B cell (primary cell): ENCODE measurements around the gene ABCA7. TPM values are rescaled to one million over a fixed set of nuclear protein-coding genes. Genes with fewer than 3 reads are reported as not detected.

Experiments
- ATAC-seq: fragments of 200-7000 bp; cut with Tn5 transposase; one replicate; pipeline ENCODE4 v1.10.0; 2021; ENCODE audit warnings: low read depth, mild to moderate bottlenecking, moderate number of reproducible peaks, moderate library complexity
- CTCF ChIA-PET: fragments of 350-600 bp; sonication (Branson Sonifier 250); formaldehyde crosslinking; loops from one replicate; lab custom pipeline; 2021; ENCODE audit warnings: antibody characterized with exemption, inconsistent platforms; lab: Charles Lee
- POLR2A ChIA-PET: fragments of 350-600 bp; sonication (Branson Sonifier 250); formaldehyde crosslinking; loops from one replicate; lab custom pipeline; 2021; ENCODE audit warnings: antibody characterized with exemption; lab: Charles Lee
- DNase-seq: peaks from one replicate; pipeline ENCODE4 v3.0.0; 2013
- H2AFZ ChIP-seq: 2 replicates; pipeline ENCODE4 v1.6.1; 2012; ENCODE audit warnings: mild to moderate bottlenecking, low read depth, low read length; ENCODE audit not compliant: insufficient read depth, poor library complexity, severe bottlenecking
- H3K27ac ChIP-seq, 2 donors: 1 replicate in 1 of 2; 2 replicates in 1 of 2; pipeline ENCODE4 v1.5.1; 2012 to 2013; ENCODE audit warnings: low read length in 2 of 2, mild to moderate bottlenecking in 2 of 2, moderate library complexity in 1 of 2
- H3K27me3 ChIP-seq, 4 experiments: fragments of 200-600 bp in 1 of 4; sonication (generic) in 1 of 4; replicated peaks in 1 of 4; 1 replicate in 2 of 4; 2 replicates in 2 of 4; pipeline versions ENCODE4 v1.6.1 to v1.7.0; 2013 to 2016; ENCODE audit warnings: low read length in 3 of 4, mild to moderate bottlenecking in 2 of 4, mixed read lengths in 1 of 4, moderate library complexity in 1 of 4; ENCODE audit not compliant: insufficient read depth in 4 of 4, control insufficient read depth in 3 of 4; ENCODE audit errors: control extremely low read depth in 1 of 4
- H3K36me3 ChIP-seq, 2 experiments: replicated peaks in 1 of 2; 1 replicate in 1 of 2; 2 replicates in 1 of 2; pipeline versions ENCODE4 v1.6.1 to v1.7.1; 2013; ENCODE audit warnings: low read length in 1 of 2; ENCODE audit not compliant: insufficient read depth in 2 of 2, control insufficient read depth in 1 of 2; ENCODE audit errors: control extremely low read depth in 1 of 2, extremely low read depth in 1 of 2
- H3K4me1 ChIP-seq, 2 donors: fragments of 200-600 bp in 1 of 2; sonication (generic) in 1 of 2; 1 replicate in 1 of 2; 2 replicates in 1 of 2; pipeline versions ENCODE4 v1.5.1 to v1.6.1; 2013 to 2017; ENCODE audit warnings: low read length in 2 of 2; ENCODE audit not compliant: control insufficient read depth in 2 of 2, insufficient read depth in 2 of 2
- H3K4me2 ChIP-seq: replicated peaks from 2 replicates; pipeline ENCODE3; 2012; ENCODE audit warnings: mild to moderate bottlenecking, low read depth, low read length; ENCODE audit not compliant: poor library complexity, severe bottlenecking
- H3K4me3 ChIP-seq, 5 experiments: fragments of 200-600 bp in 1 of 5; sonication (generic) in 1 of 5; 1 replicate in 3 of 5; 2 replicates in 2 of 5; pipeline versions ENCODE4 v1.5.1 to v1.7.0; 2011 to 2016; ENCODE audit warnings: low read length in 4 of 5, mild to moderate bottlenecking in 4 of 5, low read depth in 2 of 5, control low read depth in 1 of 5, moderate library complexity in 1 of 5; ENCODE audit not compliant: insufficient read depth in 1 of 5; ENCODE audit errors: control extremely low read depth in 1 of 5, extremely low read depth in 1 of 5
- H3K79me2 ChIP-seq: fragments of 200-600 bp; sonication (generic); one replicate; pipeline ENCODE4 v1.6.0; 2016; ENCODE audit warnings: low read length; ENCODE audit not compliant: control insufficient read depth, insufficient read depth
- H3K9ac ChIP-seq: fragments of 200-600 bp; sonication (generic); 2 replicates; pipeline ENCODE4 v1.6.1; 2017; ENCODE audit warnings: mild to moderate bottlenecking, low read length, moderate library complexity
- H3K9me3 ChIP-seq, 3 donors: one replicate each; pipeline versions ENCODE4 v1.6.1 to v1.7.1; 2013; ENCODE audit warnings: low read length in 2 of 3; ENCODE audit not compliant: control insufficient read depth in 2 of 3, insufficient read depth in 1 of 3; ENCODE audit errors: control extremely low read depth in 1 of 3
- H4K20me1 ChIP-seq: 2 replicates; pipeline ENCODE4 v1.6.0; 2012; ENCODE audit warnings: mild to moderate bottlenecking, low read length; ENCODE audit not compliant: insufficient read depth, control insufficient read depth, poor library complexity, severe bottlenecking
- H3K27ac Mint-ChIP-seq: one replicate; pipeline ENCODE4 v1.8.0; 2021; ENCODE audit warnings: mixed read lengths
- H3K27me3 Mint-ChIP-seq: one replicate; pipeline ENCODE4 v1.8.0; 2021; ENCODE audit warnings: mixed read lengths
- H3K4me1 Mint-ChIP-seq: one replicate; pipeline ENCODE4 v1.8.0; 2021; ENCODE audit warnings: mixed read lengths
- H3K4me3 Mint-ChIP-seq: one replicate; pipeline ENCODE4 v1.8.0; 2021; ENCODE audit warnings: mixed read lengths
- H3K9me3 Mint-ChIP-seq: one replicate; pipeline ENCODE4 v1.8.0; 2022; ENCODE audit warnings: mixed read lengths; ENCODE audit not compliant: insufficient read depth
- EZH2 ChIP-seq: IDR thresholded peaks from 2 replicates; pipeline ENCODE4 v1.6.1; 2012; ENCODE audit warnings: borderline replicate concordance, low read depth, mild to moderate bottlenecking, moderate library complexity, low read length; ENCODE audit not compliant: insufficient read depth, poor library complexity, severe bottlenecking
- WGBS: methylation state at CpG from one replicate; pipeline ENCODE4 v1.1.5; 2013; ENCODE audit warnings: missing lambda C conversion rate; ENCODE audit not compliant: insufficient coverage; 5-methylcytosine and 5-hydroxymethylcytosine counted together
- intact Hi-C: fragments of 100-400 bp; cut with micrococcal nuclease; formaldehyde crosslinking; loops from one replicate; pipeline ENCODE4 v1.10.0; 2022
- polyA plus RNA-seq: library from polyadenylated mRNA; depleted of rRNA; stranded (reverse); fragments of >200 nt; gene quantifications from 2 replicates; pipeline ENCODE4 v1.2.3, GENCODE V29; 2012
- total RNA-seq, 2 donors: library from RNA; stranded (reverse); fragments of 120-200 nt in 1 of 2; gene quantifications; 1 replicate in 1 of 2; 2 replicates in 1 of 2; pipeline versions ENCODE4 v1.2.3 to v1.2.4, GENCODE V29; 2013 to 2022
- TF ChIP-seq, protein P1 (sequence below): fragments of 200-600 bp; IDR thresholded peaks from one replicate; pipeline ENCODE4 v1.8.0; 2022; ENCODE audit warnings: antibody characterized with exemption, mild to moderate bottlenecking

Gene ABCA7
- total and polyA plus RNA-seq, 2 donors (not counting 1 experiment from before 2014, with no cell fraction given), result 192 to 281 TPM

DNA sequence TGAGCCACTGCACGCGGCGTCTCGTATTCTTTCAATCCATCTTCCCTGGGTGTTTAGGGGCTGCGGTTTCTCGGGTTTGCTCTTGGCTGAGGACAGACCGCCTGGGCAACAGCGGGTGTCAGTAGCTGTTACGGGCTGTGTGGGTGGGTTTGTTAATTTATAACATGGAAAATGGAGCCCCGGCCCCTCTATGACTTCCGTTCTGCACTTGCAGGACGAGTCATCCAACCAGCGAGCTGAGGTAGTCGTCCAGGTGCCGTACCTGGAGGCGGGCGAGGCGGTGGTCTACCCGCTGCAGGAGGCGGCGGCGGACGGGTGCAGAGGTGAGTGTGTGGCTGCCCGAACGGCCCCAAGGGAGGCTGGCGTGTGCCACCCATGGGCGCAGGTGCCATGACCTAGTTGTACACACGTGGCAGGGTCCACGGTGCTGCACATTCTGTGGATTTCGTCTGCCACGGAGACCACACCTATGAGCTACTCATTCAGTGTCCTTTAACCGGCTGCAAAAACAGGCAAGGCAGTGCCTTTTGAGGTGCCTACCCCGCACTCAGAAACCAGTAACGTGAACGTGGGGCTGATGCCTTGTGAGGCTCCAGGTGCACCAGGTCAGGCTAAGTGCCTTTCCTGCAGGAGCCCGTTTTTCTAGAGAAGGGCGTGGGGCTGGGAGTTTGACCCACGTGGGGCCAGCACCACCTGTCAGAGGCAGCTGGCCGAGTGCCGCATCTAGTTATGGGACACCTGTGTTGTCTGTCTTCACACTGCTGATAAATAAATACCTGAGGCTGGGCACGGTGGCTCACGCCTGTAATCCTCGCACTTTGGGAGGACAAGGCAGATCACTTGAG is 44.3 kb downstream of the ABCA7 start:
- H3K4me3 Mint-ChIP-seq, result no peak overlapping the region

More for the DNA sequence above, 44.3 kb downstream of the ABCA7 start:
- H3K4me3 ChIP-seq, result no peak overlapping the region
- H3K27ac Mint-ChIP-seq, result peak overlapping the region; percentile 67
- no peak overlapping the region for H3K4me2 ChIP-seq
- H3K79me2 ChIP-seq, result peaks cover 27% of the 10 kb centered on the region
- no peaks in the 10 kb centered on the region for H3K27me3 Mint-ChIP-seq
- intact Hi-C loops, result no loop called here
- H4K20me1 ChIP-seq, result peaks cover 100% of the 10 kb centered on the region
- DNase-seq (no peak), ATAC-seq (no peak)
- H2AFZ ChIP-seq, result no peak overlapping the region
- H3K27ac ChIP-seq, result no peak overlapping the region
- no peaks in the 10 kb centered on the region for H3K9me3 Mint-ChIP-seq
- H3K9me3 ChIP-seq, result no peaks in the 10 kb centered on the region
- CTCF ChIA-PET, result interaction anchor here (0.8 to 5.6 kb wide), 5 partner anchors 18 to 60 kb away, joined by 3 to 48 read pairs (median 3); partner anchors contain the start of gene ARHGAP45
- no peak overlapping the region for H3K9ac ChIP-seq
- no peaks in the 10 kb centered on the region for H3K27me3 ChIP-seq
- WGBS, result 83% methylated on average over 42 of the region's 43 CpGs
- H3K4me1 ChIP-seq, result peaks cover 44 to 70% of the 10 kb centered on the region in 2 donors
- peaks cover 0 to 89% of the 10 kb centered on the region in 2 experiments for H3K36me3 ChIP-seq
- H3K4me1 Mint-ChIP-seq, result peaks cover 46% of the 10 kb centered on the region
- POLR2A ChIA-PET, result interaction anchor here (0.6 to 8.4 kb wide), 8 partner anchors 7 to 288 kb away, joined by 3 to 97 read pairs (median 4); partner anchors contain the start of gene ARHGAP45
- TF ChIP-seq, protein P1, sequence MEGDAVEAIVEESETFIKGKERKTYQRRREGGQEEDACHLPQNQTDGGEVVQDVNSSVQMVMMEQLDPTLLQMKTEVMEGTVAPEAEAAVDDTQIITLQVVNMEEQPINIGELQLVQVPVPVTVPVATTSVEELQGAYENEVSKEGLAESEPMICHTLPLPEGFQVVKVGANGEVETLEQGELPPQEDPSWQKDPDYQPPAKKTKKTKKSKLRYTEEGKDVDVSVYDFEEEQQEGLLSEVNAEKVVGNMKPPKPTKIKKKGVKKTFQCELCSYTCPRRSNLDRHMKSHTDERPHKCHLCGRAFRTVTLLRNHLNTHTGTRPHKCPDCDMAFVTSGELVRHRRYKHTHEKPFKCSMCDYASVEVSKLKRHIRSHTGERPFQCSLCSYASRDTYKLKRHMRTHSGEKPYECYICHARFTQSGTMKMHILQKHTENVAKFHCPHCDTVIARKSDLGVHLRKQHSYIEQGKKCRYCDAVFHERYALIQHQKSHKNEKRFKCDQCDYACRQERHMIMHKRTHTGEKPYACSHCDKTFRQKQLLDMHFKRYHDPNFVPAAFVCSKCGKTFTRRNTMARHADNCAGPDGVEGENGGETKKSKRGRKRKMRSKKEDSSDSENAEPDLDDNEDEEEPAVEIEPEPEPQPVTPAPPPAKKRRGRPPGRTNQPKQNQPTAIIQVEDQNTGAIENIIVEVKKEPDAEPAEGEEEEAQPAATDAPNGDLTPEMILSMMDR, result no peak
- TF ChIP-seq EZH2, result no peak
